Measurements from ENCODE around the gene RRAGD. TPM values are rescaled to one million over a fixed set of nuclear protein-coding genes. Genes with fewer than 3 reads are reported as not detected.

The RRAGD gene
- total RNA-seq, 4 donors from 2014 or later: 18.7 to 31.4 (median 19.9) TPM

- no peaks in the 10 kb centered on the region for H3K4me1 ChIP-seq
- H3K36me3 ChIP-seq: peaks cover 4 to 38% (median 25%) of the 10 kb centered on the region in 4 donors
- TF ChIP-seq, protein P1, sequence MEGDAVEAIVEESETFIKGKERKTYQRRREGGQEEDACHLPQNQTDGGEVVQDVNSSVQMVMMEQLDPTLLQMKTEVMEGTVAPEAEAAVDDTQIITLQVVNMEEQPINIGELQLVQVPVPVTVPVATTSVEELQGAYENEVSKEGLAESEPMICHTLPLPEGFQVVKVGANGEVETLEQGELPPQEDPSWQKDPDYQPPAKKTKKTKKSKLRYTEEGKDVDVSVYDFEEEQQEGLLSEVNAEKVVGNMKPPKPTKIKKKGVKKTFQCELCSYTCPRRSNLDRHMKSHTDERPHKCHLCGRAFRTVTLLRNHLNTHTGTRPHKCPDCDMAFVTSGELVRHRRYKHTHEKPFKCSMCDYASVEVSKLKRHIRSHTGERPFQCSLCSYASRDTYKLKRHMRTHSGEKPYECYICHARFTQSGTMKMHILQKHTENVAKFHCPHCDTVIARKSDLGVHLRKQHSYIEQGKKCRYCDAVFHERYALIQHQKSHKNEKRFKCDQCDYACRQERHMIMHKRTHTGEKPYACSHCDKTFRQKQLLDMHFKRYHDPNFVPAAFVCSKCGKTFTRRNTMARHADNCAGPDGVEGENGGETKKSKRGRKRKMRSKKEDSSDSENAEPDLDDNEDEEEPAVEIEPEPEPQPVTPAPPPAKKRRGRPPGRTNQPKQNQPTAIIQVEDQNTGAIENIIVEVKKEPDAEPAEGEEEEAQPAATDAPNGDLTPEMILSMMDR (IDR thresholded peaks at IDR 0.05): no peak
- TF ChIP-seq POLR2AphosphoS5 (IDR thresholded peaks at IDR 0.05): no peak
- TF ChIP-seq POLR2A (IDR thresholded peaks at IDR 0.05; ENCODE audit: low read depth): no peak
- no peak for TF ChIP-seq EP300 (IDR thresholded peaks at IDR 0.05)
- 98% methylated on average over 3 of the region's 3 CpGs for WGBS
- no peak for DNase-seq (ENCODE audit: extremely low spot score)
- H3K9me3 ChIP-seq: peaks cover 0 to 3% (median 0%) of the 10 kb centered on the region in 4 donors
- H3K27me3 ChIP-seq: no peaks in the 10 kb centered on the region
- intact Hi-C loops (cut with DNase I): no loop called here
- no peak overlapping the region for H3K4me3 ChIP-seq
- H3K27ac ChIP-seq (replicated peaks in 1 of 4): peak overlapping the region in 1 of 4 donors; percentile 5
Observed at GRCh38 chr6:89324304-89324703, 87.8 kb downstream of the RRAGD start.

DNA sequence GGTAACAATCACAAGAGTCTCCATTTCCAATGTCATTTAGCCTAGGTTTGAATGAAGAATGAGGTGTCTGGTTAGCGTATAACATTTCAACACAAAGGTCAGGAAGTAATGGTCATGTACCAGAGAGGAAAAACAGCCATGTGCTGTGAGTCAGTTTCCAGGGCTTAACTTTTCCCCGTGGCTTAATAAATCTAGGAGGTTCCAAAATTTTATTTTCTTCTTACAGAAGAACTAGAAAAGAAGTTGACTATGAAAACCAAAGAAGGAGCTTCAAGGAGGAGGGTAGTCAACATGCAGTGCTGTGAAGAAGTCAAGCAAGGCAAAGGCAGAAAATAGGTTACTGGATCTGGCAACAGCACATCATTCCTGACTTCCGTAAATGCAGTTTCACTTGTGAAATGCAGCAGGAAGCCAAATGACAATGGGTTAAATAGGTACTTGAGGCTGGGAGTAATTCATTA lies 88.5 kb downstream of the RRAGD start:
- no peaks in the 10 kb centered on the region for H3K27me3 ChIP-seq
- peaks cover 0 to 3% (median 0%) of the 10 kb centered on the region in 4 donors for H3K9me3 ChIP-seq
- H3K4me1 ChIP-seq: no peaks in the 10 kb centered on the region
- TF ChIP-seq POLR2AphosphoS5 (IDR thresholded peaks at IDR 0.05) (no peak), POLR2A (IDR thresholded peaks at IDR 0.05; ENCODE audit: low read depth) (no peak), EP300 (IDR thresholded peaks at IDR 0.05) (no peak)
- TF ChIP-seq, protein P1 (IDR thresholded peaks at IDR 0.05): no peak
- H3K36me3 ChIP-seq: peaks cover 4 to 30% (median 21%) of the 10 kb centered on the region in 4 donors
- WGBS: 60% methylated on average over 3 of the region's 3 CpGs
- intact Hi-C loops (cut with DNase I): no loop called here
- H3K27ac ChIP-seq (replicated peaks in 1 of 4): peak overlapping the region in 1 of 4 donors; percentile 5
- H3K4me3 ChIP-seq: no peak overlapping the region
- no peak for DNase-seq (ENCODE audit: extremely low spot score)

GRCh38 chr6:89321131-89321970 lies 90.7 kb downstream of the RRAGD start:
- TF ChIP-seq EP300 (IDR thresholded peaks at IDR 0.05): no peak
- no peak for TF ChIP-seq POLR2A (IDR thresholded peaks at IDR 0.05; ENCODE audit: low read depth)
- no peak for TF ChIP-seq POLR2AphosphoS5 (IDR thresholded peaks at IDR 0.05)
- TF ChIP-seq, protein P1 (IDR thresholded peaks at IDR 0.05): no peak
- no peaks in the 10 kb centered on the region for H3K27me3 ChIP-seq
- H3K27ac ChIP-seq (replicated peaks in 1 of 4): no peak overlapping the region
- no peak for DNase-seq (ENCODE audit: extremely low spot score)
- WGBS: 84% methylated on average over 9 of the region's 9 CpGs
- H3K4me3 ChIP-seq: no peak overlapping the region
- H3K36me3 ChIP-seq: peaks cover 0 to 10% (median 8%) of the 10 kb centered on the region in 4 donors
- peaks cover 0 to 3% (median 0%) of the 10 kb centered on the region in 4 donors for H3K9me3 ChIP-seq
- H3K4me1 ChIP-seq: no peaks in the 10 kb centered on the region
- intact Hi-C loops (cut with DNase I): no loop called here

- intact Hi-C loops (cut with DNase I): no loop called here
- Histone ChIP-seq H3K27ac (replicated peaks in 1 of 4) (no peak overlapping the region), H3K9me3 (peaks cover 0 to 3% (median 0%) of the 10 kb centered on the region in 4 donors), H3K36me3 (peaks cover 0 to 10% (median 2%) of the 10 kb centered on the region in 4 donors), H3K4me3 (no peak overlapping the region), H3K27me3 (no peaks in the 10 kb centered on the region), H3K4me1 (no peaks in the 10 kb centered on the region)
- TF ChIP-seq POLR2A (IDR thresholded peaks at IDR 0.05; ENCODE audit: low read depth): no peak
- TF ChIP-seq, protein P1 (IDR thresholded peaks at IDR 0.05): no peak
- no peak for TF ChIP-seq POLR2AphosphoS5 (IDR thresholded peaks at IDR 0.05)
- TF ChIP-seq EP300 (IDR thresholded peaks at IDR 0.05): no peak
- WGBS: 94% methylated on average over 6 of the region's 6 CpGs
- no peak for DNase-seq (ENCODE audit: extremely low spot score)
Observed at GRCh38 chr6:89320012-89320559, 92.0 kb downstream of the RRAGD start.

Measured in esophagus muscularis mucosa (tissue), 4 donors.